Mesenchymal stem cell (in vitro differentiated cells and primary cell): ENCODE data around the gene TMEM238.

ENCODE experiments used
- DNase-seq: peaks from one replicate; pipeline ENCODE4 v3.0.0-alpha.2; 2013
- H2AFZ ChIP-seq: one replicate; pipeline ENCODE4 v1.6.1; 2013; ENCODE audit warnings: low read depth, mild to moderate bottlenecking, control low read depth, inconsistent platforms, low read length, moderate library complexity
- H2AK5ac ChIP-seq: 2 replicates; pipeline ENCODE4 v1.6.1; 2013; ENCODE audit warnings: low read length, moderate library complexity, mild to moderate bottlenecking, inconsistent platforms; ENCODE audit not compliant: severe bottlenecking
- H2BK120ac ChIP-seq: one replicate; pipeline ENCODE4 v1.6.1; 2013; ENCODE audit warnings: low read depth, mild to moderate bottlenecking, inconsistent platforms, low read length, moderate library complexity
- H2BK12ac ChIP-seq, 2 experiments: one replicate each; pipeline ENCODE4 v1.6.1; 2013; ENCODE audit warnings: inconsistent platforms in 2 of 2, low read length in 2 of 2, mild to moderate bottlenecking in 2 of 2, moderate library complexity in 2 of 2, control low read depth in 1 of 2
- H2BK15ac ChIP-seq: one replicate; pipeline ENCODE4 v1.6.1; 2013; ENCODE audit warnings: mild to moderate bottlenecking, low read depth, inconsistent platforms; ENCODE audit not compliant: poor library complexity, severe bottlenecking
- H2BK5ac ChIP-seq: 2 replicates; pipeline ENCODE4 v1.6.1; 2013; ENCODE audit warnings: low read depth, mild to moderate bottlenecking, low read length, control low read depth, inconsistent platforms; ENCODE audit not compliant: poor library complexity, severe bottlenecking
- H3K14ac ChIP-seq, 2 experiments: one replicate each; pipeline ENCODE4 v1.6.1; 2013; ENCODE audit warnings: inconsistent platforms in 2 of 2, low read length in 2 of 2, control low read depth in 1 of 2, mild to moderate bottlenecking in 1 of 2, moderate library complexity in 1 of 2
- H3K18ac ChIP-seq, 2 experiments: one replicate each; pipeline ENCODE4 v1.6.1; 2013; ENCODE audit warnings: inconsistent platforms in 2 of 2, low read length in 2 of 2, control low read depth in 1 of 2, low read depth in 1 of 2, mild to moderate bottlenecking in 1 of 2
- H3K23ac ChIP-seq, 2 experiments: one replicate each; pipeline ENCODE4 v1.6.1; 2013; ENCODE audit warnings: inconsistent platforms in 2 of 2, low read length in 2 of 2, mild to moderate bottlenecking in 2 of 2, moderate library complexity in 2 of 2, control low read depth in 1 of 2
- H3K27ac ChIP-seq: 2 replicates; pipeline ENCODE4 v1.5.1; 2013; ENCODE audit warnings: mild to moderate bottlenecking, moderate library complexity, low read length, control low read depth, inconsistent platforms; ENCODE audit not compliant: poor library complexity, severe bottlenecking
- H3K27me3 ChIP-seq, 2 experiments: 2 replicates each; pipeline versions ENCODE4 v1.6.1 to v1.7.0; 2013; ENCODE audit warnings: low read length in 2 of 2, mild to moderate bottlenecking in 2 of 2, moderate library complexity in 2 of 2, control low read depth in 1 of 2, inconsistent platforms in 1 of 2; ENCODE audit not compliant: control insufficient read depth in 1 of 2, insufficient read depth in 1 of 2
- H3K36me3 ChIP-seq, 2 experiments: 2 replicates each; pipeline versions ENCODE4 v1.6.1 to v1.7.0; 2013; ENCODE audit warnings: low read length in 2 of 2, control low read depth in 1 of 2, inconsistent platforms in 1 of 2, low read depth in 1 of 2, mild to moderate bottlenecking in 1 of 2; ENCODE audit not compliant: insufficient read depth in 2 of 2, control insufficient read depth in 1 of 2
- H3K4ac ChIP-seq, 2 experiments: one replicate each; pipeline ENCODE4 v1.6.1; 2013; ENCODE audit warnings: inconsistent platforms in 2 of 2, low read length in 2 of 2, mild to moderate bottlenecking in 2 of 2, moderate library complexity in 2 of 2, control low read depth in 1 of 2, low read depth in 1 of 2
- H3K4me1 ChIP-seq: 2 replicates; pipeline ENCODE4 v1.6.1; 2013; ENCODE audit warnings: low read depth, low read length, control low read depth; ENCODE audit not compliant: control insufficient read depth, insufficient read depth
- H3K4me2 ChIP-seq: 2 replicates; pipeline ENCODE4 v1.6.1; 2013; ENCODE audit warnings: low read length, mild to moderate bottlenecking, inconsistent platforms; ENCODE audit not compliant: poor library complexity, severe bottlenecking
- H3K4me3 ChIP-seq, 2 experiments: 2 replicates each; pipeline versions ENCODE4 v1.5.1 to v1.7.0; 2013; ENCODE audit warnings: low read length in 2 of 2, mild to moderate bottlenecking in 2 of 2, control low read depth in 1 of 2, low read depth in 1 of 2; ENCODE audit not compliant: insufficient read depth in 1 of 2
- H3K79me1 ChIP-seq: replicated peaks from 2 replicates; pipeline ENCODE4 v1.6.1; 2013; ENCODE audit warnings: mild to moderate bottlenecking, control low read depth, low read length, inconsistent platforms; ENCODE audit not compliant: poor library complexity, severe bottlenecking
- H3K9ac ChIP-seq: 2 replicates; pipeline ENCODE4 v1.7.0; 2013; ENCODE audit warnings: mild to moderate bottlenecking, low read length, moderate library complexity
- H3K9me3 ChIP-seq: 2 replicates; pipeline ENCODE4 v1.7.0; 2013; ENCODE audit warnings: mild to moderate bottlenecking, low read length; ENCODE audit not compliant: control insufficient read depth
- H4K8ac ChIP-seq: one replicate; pipeline ENCODE4 v1.6.1; 2013; ENCODE audit warnings: inconsistent platforms, mild to moderate bottlenecking, low read length, moderate library complexity
- H4K91ac ChIP-seq: one replicate; pipeline ENCODE4 v1.6.1; 2013; ENCODE audit warnings: mild to moderate bottlenecking, low read length, inconsistent platforms
- WGBS: methylation state at CpG from one replicate; pipeline ENCODE4 v1.1.7; 2013; ENCODE audit warnings: mixed read lengths; 5-methylcytosine and 5-hydroxymethylcytosine counted together

The TMEM238 gene

GRCh38 chr19:55386493-55386971 is 2.4 kb upstream of the TMEM238 start:
- no peaks in the 10 kb centered on the region for H3K9me3 ChIP-seq
- no peak overlapping the region for H2BK12ac ChIP-seq
- peak overlapping the region; percentile 30 to 63 for H3K18ac ChIP-seq
- H4K91ac ChIP-seq = no peak overlapping the region
- H2AK5ac ChIP-seq = no peak overlapping the region
- H3K23ac ChIP-seq = peak overlapping the region in 1 of 2 experiments; percentile 0
- no peaks in the 10 kb centered on the region for H3K27me3 ChIP-seq
- peak overlapping the region; percentile 70 to 98 for H3K4me3 ChIP-seq
- H3K4me2 ChIP-seq = peak overlapping the region; percentile 49
- H2BK120ac ChIP-seq = no peak overlapping the region
- peak overlapping the region; percentile 54 for H3K27ac ChIP-seq
- H2AFZ ChIP-seq = no peak overlapping the region
- no peak overlapping the region for H4K8ac ChIP-seq
- peak overlapping the region in 1 of 2 experiments; percentile 8 for H3K4ac ChIP-seq
- WGBS = 5% methylated on average over 33 of the region's 33 CpGs
- H2BK15ac ChIP-seq = no peak overlapping the region
- peaks cover 58% of the 10 kb centered on the region for H3K4me1 ChIP-seq
- no peak overlapping the region for H2BK5ac ChIP-seq
- H3K79me1 ChIP-seq = peaks cover 11% of the 10 kb centered on the region
- H3K36me3 ChIP-seq = peaks cover 44 to 48% of the 10 kb centered on the region in 2 experiments
- H3K9ac ChIP-seq = peak overlapping the region; percentile 98
- peak overlapping the region in 1 of 2 experiments; percentile 56 for H3K14ac ChIP-seq
- no peak for DNase-seq

GRCh38 chr19:55385724-55386492 is 1.8 kb upstream of the TMEM238 start, which contains the start of gene RPL28:
TSS of gene RPL28 (plus strand) at chr19:55385932. CDS start at chr19:55386358, 426 bp downstream.
- H3K4ac ChIP-seq = peak within 1 kb of the TSS; percentile 52 to 89
- WGBS = under 1% methylated on average over 68 of the region's 68 CpGs
- no peaks in the 10 kb centered on the region for H3K9me3 ChIP-seq
- H3K9ac ChIP-seq = peak within 1 kb of the TSS; percentile 98
- peak within 1 kb of the TSS; percentile 67 for H3K4me2 ChIP-seq
- H4K91ac ChIP-seq = peak within 1 kb of the TSS; percentile 45
- peak; percentile 99 for DNase-seq
- no peak within 1 kb of the TSS for H2BK15ac ChIP-seq
- peak within 1 kb of the TSS; percentile 67 to 71 for H3K18ac ChIP-seq
- peaks cover 40 to 42% of the 10 kb centered on the region in 2 experiments for H3K36me3 ChIP-seq
- no peak within 1 kb of the TSS for H2AFZ ChIP-seq
- H3K23ac ChIP-seq = peak within 1 kb of the TSS in 1 of 2 experiments; percentile 23
- H4K8ac ChIP-seq = peak within 1 kb of the TSS; percentile 95
- peaks cover 53% of the 10 kb centered on the region for H3K4me1 ChIP-seq
- H2AK5ac ChIP-seq = no peak within 1 kb of the TSS
- H2BK5ac ChIP-seq = no peak within 1 kb of the TSS
- H2BK120ac ChIP-seq = peak within 1 kb of the TSS; percentile 21
- H3K27ac ChIP-seq = peak within 1 kb of the TSS; percentile 97
- peaks cover 8% of the 10 kb centered on the region for H3K79me1 ChIP-seq
- peak within 1 kb of the TSS; percentile 70 to 98 for H3K4me3 ChIP-seq
- no peaks in the 10 kb centered on the region for H3K27me3 ChIP-seq
- H2BK12ac ChIP-seq = no peak within 1 kb of the TSS
- H3K14ac ChIP-seq = peak within 1 kb of the TSS in 1 of 2 experiments; percentile 56

GRCh38 chr19:55384920-55385723 is 1.0 kb upstream of the TMEM238 start:
- Histone ChIP-seq H3K79me1 (peaks cover 8% of the 10 kb centered on the region), H3K36me3 (peaks cover 34% of the 10 kb centered on the region in 2 experiments), H3K4me1 (peaks cover 47% of the 10 kb centered on the region), H2AK5ac (peak overlapping the region; percentile 43), H2BK12ac (no peak overlapping the region), H4K91ac (peak overlapping the region; percentile 5), H3K9me3 (no peaks in the 10 kb centered on the region), H3K18ac (peak overlapping the region; percentile 71 to 74), H2BK5ac (no peak overlapping the region), H3K4ac (peak overlapping the region; percentile 27 to 89), H2AFZ (no peak overlapping the region), H3K27ac (peak overlapping the region; percentile 97), H2BK120ac (no peak overlapping the region), H4K8ac (peak overlapping the region; percentile 95), H3K27me3 (no peaks in the 10 kb centered on the region), H3K4me3 (peak overlapping the region; percentile 37 to 98), H2BK15ac (no peak overlapping the region), H3K4me2 (peak overlapping the region; percentile 67), H3K14ac (peak overlapping the region in 1 of 2 experiments; percentile 44), H3K23ac (peak overlapping the region in 1 of 2 experiments; percentile 23), H3K9ac (peak overlapping the region; percentile 98)
- peak; percentile 97 for DNase-seq
- 7% methylated on average over 32 of the region's 34 CpGs for WGBS
